AG20443 (cell line): ENCODE data around the gene MFAP1.

Experiments used
- DNase-seq: peaks from one replicate; pipeline ENCODE4 v3.0.0; 2012; ENCODE audit warnings: low spot score, mixed read lengths

MFAP1 gene

GRCh38 chr15:43776101-43776717, 48.3 kb downstream of the MFAP1 start:
- no peak for DNase-seq

- DNase-seq, result peak; percentile 24
Observed at GRCh38 chr15:43775411-43775965, 49.0 kb downstream of the MFAP1 start.

- no peak for DNase-seq
Observed at GRCh38 chr15:43774062-43774461, 50.4 kb downstream of the MFAP1 start.

GRCh38 chr15:43772624-43773023, 51.9 kb downstream of the MFAP1 start:
- no peak for DNase-seq

- DNase-seq, result no peak
Observed at GRCh38 chr15:43771816-43772215, 52.7 kb downstream of the MFAP1 start.

- DNase-seq, result peak; percentile 76
Observed at GRCh38 chr15:43769584-43770228, 54.8 kb downstream of the MFAP1 start.

- DNase-seq, result no peak
Observed at GRCh38 chr15:43763819-43764446, 60.6 kb downstream of the MFAP1 start.

GRCh38 chr15:43762824-43763223, 61.7 kb downstream of the MFAP1 start:
- no peak for DNase-seq
